Femur (tissue), 1 donor: ENCODE results near the gene IRGC.

Source experiments
- DNase-seq: peaks from one replicate; pipeline ENCODE4 v3.0.0-alpha.2; 2017

IRGC gene

DNA sequence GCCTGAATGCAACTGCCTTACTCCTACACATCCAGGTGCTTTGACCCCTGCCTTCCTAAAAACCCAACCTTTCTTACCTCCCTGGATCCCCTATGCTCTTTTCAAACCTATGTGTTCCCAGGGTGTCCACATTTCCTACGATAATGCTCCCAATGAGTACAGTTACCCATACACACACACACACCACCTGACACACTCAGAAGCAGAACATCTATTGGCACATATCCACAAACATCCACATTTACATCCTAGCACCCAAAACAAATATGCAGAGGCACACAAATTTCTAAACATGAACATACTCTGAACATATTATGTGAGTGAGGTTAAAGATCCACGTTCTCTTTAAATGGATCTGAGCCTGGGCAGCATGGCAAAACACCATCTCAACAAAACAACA is 23.5 kb upstream of the IRGC start:
- DNase-seq: no peak

- DNase-seq: no peak
Measured at GRCh38 chr19:43692877-43693276, 23.0 kb upstream of the IRGC start.

- DNase-seq: no peak
Measured at GRCh38 chr19:43694553-43694952, 21.3 kb upstream of the IRGC start.

- DNase-seq: no peak
Measured at GRCh38 chr19:43695985-43696704, 19.7 kb upstream of the IRGC start.

GRCh38 chr19:43697295-43697694 is 18.6 kb upstream of the IRGC start:
- no peak for DNase-seq

DNA sequence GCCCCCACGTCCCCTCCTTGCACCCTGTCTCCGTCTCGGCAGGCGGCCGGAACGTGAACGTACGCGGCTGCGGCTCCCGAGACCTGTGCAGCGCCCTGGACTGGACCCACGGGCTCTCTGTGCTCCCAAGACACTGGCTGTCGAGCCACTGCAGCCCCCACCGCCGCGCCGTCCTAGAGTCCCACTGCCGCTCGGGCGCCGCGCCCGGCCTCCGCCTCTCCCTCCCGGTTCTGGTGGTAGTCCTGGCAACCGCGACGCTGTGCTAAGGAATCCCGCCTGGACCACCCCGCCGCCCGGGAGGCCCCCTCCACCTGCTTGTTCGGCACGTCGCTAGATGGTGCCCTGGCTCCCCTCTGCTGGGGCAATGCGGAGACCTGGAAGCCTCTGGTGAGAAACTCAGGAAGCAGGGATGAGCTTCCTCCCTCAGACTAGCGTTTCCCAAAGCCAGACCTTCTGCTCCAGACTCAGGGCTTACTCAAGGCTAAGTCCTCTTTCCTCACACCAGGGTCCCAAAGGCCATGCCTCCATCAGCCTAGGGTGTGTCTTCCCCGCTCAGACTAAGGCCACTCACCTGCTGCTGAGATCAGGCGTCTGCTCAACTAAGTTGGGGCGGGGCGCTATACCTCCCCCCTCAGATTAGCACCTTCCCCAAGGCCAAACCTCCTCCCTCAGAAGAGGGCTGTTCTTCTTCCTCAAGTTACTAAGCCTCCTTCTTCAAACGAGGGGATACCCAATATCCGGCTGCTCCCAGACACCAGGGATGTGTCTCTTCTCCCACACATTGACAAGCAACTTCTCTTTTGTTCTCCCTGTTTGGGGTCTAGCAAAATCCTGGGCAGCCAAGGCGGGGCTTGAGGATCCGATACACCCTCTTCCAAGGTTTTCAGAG is 16.1 kb upstream of the IRGC start:
- peak; percentile 66 for DNase-seq

DNA sequence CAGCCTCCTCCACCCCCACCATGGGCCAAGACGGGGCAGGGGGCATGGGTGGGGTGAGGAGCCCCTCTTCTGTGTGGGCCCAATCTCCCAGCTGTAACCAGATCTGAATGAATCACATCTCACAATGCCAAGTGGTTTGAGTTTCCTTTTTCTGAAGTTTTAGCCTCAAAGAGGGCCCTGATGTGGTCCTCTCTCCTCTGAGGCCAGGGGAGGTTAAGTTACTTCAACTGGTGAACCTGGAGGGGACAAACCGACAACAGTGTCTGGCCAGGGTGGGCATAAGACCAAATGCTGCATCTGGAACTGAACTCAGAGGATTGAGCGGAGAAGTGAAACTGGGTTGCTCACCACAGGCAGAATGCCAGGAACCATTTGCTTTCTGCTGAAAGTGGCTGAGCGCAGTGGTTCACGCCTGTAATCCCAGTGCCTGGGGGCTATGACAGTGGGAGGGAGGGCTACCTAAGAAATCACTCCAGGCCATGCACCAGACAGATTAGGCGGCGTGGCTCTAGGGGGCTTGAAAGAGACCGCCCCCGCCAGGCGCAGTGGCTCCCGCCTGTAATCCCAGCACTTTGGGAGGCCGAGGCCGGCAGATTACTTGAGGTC is 15.4 kb upstream of the IRGC start:
- peak; percentile 75 for DNase-seq

- DNase-seq: no peak
Measured at GRCh38 chr19:43704002-43704705, 11.7 kb upstream of the IRGC start.

DNA sequence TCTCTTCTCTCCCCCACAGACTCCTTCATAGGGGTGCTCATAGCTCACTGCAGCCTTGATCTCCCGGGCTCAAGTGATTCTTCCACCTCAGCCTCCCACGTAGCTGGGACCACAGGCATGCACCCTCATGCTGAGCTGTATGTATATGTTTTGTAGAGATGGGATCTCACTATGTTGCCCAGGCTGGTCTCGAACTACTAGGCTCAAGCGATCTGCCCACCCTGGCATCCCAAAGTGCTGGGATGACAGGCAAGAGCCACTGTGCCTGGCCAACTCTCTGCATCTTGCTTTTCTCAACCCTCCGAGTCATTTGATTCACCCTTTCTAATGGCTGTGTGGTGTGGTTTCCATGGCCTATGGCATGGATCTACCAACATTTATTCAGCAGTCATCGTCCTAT is 10.1 kb upstream of the IRGC start:
- DNase-seq: no peak

DNA sequence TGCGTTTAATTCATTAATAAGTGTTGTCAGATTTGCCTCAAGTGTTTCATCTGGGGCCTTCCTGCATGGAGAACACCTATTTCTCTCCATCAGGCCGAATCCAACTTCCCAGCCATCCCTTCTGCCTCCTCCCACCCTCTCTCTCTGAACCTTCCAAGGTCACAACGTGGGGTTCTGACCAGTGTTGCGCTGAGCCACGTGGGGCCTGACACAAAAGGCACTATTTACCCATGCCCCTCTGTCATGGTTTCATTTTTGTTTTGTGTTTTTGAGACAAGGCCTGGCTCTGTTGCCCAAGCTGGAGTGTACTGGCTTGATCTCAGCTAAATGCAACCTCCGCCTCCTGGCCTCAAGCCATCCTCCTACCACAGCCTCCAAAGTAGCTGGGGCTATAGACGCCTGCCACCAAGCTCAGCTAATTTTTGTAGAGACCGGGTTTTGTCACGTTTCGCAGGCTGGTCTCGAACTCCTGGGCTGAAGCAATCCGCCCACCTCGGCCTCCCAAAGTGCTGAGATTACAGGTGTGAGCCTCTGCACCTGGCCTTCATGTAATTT is 8.6 kb upstream of the IRGC start:
- no peak for DNase-seq

- no peak for DNase-seq
Measured at GRCh38 chr19:43708716-43709115, 7.2 kb upstream of the IRGC start.

DNA sequence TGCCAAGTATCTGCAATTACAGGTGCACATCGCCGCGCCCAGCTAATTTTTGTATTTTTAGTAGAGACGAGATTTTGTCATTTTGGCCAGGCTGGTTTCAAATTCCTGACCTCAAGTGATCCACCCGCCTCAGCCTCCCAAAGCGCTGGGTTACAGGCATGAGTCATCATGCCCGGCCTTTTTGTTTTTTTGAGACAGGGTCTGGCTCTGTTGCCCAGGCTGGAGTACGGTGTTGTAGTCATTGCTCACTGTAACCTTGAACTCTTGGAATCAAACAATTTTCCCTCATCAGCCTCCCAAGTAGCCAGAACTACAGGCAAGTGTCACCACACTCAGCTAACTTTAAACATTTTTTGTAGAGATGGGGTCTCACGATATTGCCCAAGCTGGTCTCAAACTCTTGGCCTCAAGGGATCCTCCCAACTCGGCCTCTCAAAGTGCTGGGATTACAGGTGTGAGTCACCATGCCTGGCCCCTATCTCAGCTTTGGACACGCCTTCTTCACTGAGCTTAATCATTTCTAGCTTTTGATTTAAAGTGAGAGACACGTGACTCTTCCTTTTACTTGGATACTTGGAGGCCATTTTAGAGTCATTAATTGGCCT is 4.0 kb upstream of the IRGC start:
- DNase-seq: no peak

DNA sequence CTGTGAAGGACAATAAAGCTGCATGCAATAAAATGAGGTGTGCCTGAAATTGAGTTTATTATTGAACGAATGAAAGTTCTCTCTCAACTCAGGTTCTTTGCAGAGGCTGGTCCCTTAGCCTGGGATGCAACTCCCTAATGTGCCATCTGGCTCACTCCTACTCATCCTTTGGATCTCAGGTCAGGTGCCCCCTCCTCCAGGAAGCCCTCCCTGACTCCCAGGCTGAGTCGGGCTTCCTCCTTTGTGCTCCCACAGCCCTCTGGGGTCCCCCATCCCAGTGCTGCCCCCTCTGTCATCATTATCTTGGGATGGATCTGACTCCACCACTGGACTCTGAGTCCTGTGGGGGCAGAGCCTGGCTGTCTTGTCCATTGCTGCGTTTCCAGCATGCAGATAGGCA is 2.7 kb upstream of the IRGC start:
- DNase-seq: no peak

DNA sequence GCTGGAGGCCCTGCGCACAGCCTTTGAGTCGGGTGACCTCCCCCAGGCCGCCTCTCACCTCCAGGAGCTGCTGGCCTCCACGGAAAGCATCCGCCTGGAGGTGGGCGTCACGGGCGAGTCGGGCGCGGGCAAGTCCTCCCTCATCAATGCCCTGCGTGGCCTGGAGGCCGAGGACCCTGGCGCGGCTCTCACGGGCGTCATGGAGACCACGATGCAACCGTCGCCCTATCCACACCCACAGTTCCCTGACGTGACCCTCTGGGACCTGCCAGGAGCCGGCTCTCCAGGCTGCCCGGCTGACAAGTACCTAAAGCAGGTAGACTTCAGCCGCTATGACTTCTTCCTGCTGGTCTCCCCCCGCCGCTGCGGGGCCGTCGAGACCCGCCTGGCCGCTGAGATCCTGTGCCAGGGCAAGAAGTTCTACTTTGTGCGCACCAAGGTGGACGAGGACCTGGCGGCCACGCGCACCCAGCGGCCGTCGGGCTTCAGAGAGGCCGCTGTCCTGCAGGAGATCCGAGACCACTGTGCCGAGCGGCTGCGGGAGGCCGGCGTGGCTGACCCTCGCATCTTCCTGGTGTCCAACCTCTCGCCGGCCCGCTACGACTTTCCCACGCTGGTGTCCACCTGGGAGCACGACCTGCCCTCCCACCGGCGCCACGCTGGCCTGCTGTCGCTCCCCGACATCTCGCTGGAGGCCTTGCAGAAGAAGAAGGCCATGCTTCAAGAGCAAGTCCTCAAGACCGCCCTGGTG is 2.9 kb downstream of the IRGC start:
- no peak for DNase-seq

DNA sequence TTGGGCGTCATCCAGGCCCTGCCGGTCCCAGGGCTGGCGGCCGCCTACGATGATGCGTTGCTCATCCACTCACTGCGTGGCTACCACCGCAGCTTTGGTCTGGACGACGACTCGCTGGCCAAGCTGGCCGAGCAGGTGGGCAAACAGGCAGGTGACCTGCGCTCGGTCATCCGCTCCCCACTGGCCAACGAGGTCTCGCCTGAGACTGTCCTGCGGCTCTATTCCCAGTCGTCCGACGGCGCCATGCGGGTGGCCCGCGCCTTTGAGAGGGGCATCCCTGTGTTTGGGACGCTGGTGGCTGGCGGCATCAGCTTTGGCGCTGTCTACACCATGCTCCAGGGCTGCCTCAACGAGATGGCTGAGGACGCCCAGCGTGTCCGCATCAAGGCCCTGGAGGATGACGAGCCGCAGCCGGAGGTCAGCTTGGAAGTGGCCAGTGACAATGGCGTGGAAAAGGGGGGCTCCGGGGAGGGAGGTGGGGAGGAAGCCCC is 3.5 kb downstream of the IRGC start:
- no peak for DNase-seq

GRCh38 chr19:43719918-43720317 is 4.0 kb downstream of the IRGC start:
- no peak for DNase-seq

- DNase-seq: no peak
Measured at GRCh38 chr19:43720936-43721335, 5.1 kb downstream of the IRGC start.

GRCh38 chr19:43721469-43722048 is 5.7 kb downstream of the IRGC start:
- DNase-seq: no peak

GRCh38 chr19:43723588-43723987 is 7.7 kb downstream of the IRGC start:
- DNase-seq: no peak

- DNase-seq: no peak
Measured at GRCh38 chr19:43724896-43725295, 9.0 kb downstream of the IRGC start.

DNA sequence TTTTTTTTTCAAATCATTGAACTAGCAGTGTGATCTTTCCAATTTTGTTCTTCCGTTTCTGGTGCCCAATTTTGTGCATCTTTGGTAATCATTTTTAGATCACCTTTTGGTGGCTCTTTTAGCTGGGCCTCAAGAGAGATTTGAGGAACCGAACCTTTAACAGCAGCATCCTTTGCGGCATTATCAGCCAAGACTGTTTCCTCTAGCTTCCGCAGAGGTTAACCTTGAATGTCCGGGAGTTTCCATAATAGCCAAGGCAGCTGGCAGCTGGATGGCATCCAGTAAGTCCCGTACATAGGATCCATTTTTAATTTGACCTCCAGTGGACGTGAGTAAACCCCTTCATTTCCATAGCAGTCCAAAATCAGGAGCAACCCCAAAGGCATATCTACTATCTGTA is 9.6 kb downstream of the IRGC start:
- no peak for DNase-seq
